Stimulated activated CD4-positive, alpha-beta T cell treated with anti-CD3 and anti-CD28 coated beads, TNF-alpha, amount 100 ng/mL, for 48 hours (primary cell): ENCODE results near the gene CD79A.
A peak's percentile ranks its signal among the peaks of the same experiment; 100 is the strongest.

Experiments used
- DNase-seq, 3 donors: peaks; one replicate each; pipeline ENCODE4 v3.0.0-alpha.2; 2020; ENCODE audit warnings: low read depth in 3 of 3

The CD79A gene

GRCh38 chr19:41883821-41884733 is 7.0 kb downstream of the CD79A start:
- DNase-seq = peak; percentile 81 to 89 (median 83)

- DNase-seq = no peak
Measured at GRCh38 chr19:41886761-41887710, 10.0 kb downstream of the CD79A start.

GRCh38 chr19:41887711-41888382 is 10.8 kb downstream of the CD79A start:
- peak in 2 of 3 donors; percentile 81 to 87 for DNase-seq

- DNase-seq = no peak
Measured at GRCh38 chr19:41888926-41889325, 11.8 kb downstream of the CD79A start.

GRCh38 chr19:41889896-41890295 is 12.8 kb downstream of the CD79A start:
- DNase-seq = no peak

GRCh38 chr19:41890936-41891335 is 13.9 kb downstream of the CD79A start:
- DNase-seq = no peak

- DNase-seq = no peak
Measured at GRCh38 chr19:41892173-41892902, 15.3 kb downstream of the CD79A start.

- no peak for DNase-seq
Measured at GRCh38 chr19:41893899-41894298, 16.8 kb downstream of the CD79A start.

GRCh38 chr19:41894350-41894749 is 17.3 kb downstream of the CD79A start:
- no peak for DNase-seq

GRCh38 chr19:41895745-41896580 is 18.9 kb downstream of the CD79A start:
- no peak for DNase-seq

GRCh38 chr19:41896581-41896942 is 19.5 kb downstream of the CD79A start:
- no peak for DNase-seq

- DNase-seq = no peak
Measured at GRCh38 chr19:41897181-41897580, 20.1 kb downstream of the CD79A start.

- no peak for DNase-seq
Measured at GRCh38 chr19:41897820-41898219, 20.7 kb downstream of the CD79A start.

- DNase-seq = no peak
Measured at GRCh38 chr19:41898235-41898634, 21.2 kb downstream of the CD79A start.

GRCh38 chr19:41901707-41902360 is 24.8 kb downstream of the CD79A start:
- no peak for DNase-seq

GRCh38 chr19:41902594-41902993 is 25.5 kb downstream of the CD79A start:
- no peak for DNase-seq

- DNase-seq = no peak
Measured at GRCh38 chr19:41903193-41903953, 26.3 kb downstream of the CD79A start.

- no peak for DNase-seq
Measured at GRCh38 chr19:41904118-41904870, 27.2 kb downstream of the CD79A start.
